SK-N-MC (cell line): ENCODE measurements around the gene GABPB1.

Experiments used
- EZH2 ChIP-seq: fragments of 200-600 bp; sonication (generic); IDR thresholded peaks from one replicate; pipeline ENCODE4 v1.6.1; 2017; ENCODE audit warnings: antibody characterized with exemption
- FOXP2 ChIP-seq: optimal IDR thresholded peaks from 2 replicates; pipeline ENCODE3; 2011; ENCODE audit warnings: mild to moderate bottlenecking, moderate library complexity; ENCODE audit not compliant: insufficient read depth; ENCODE audit errors: extremely low read length, control extremely low read depth
- POLR2AphosphoS5 ChIP-seq: IDR thresholded peaks from 2 replicates; pipeline ENCODE4 v1.6.1; 2012; ENCODE audit warnings: mild to moderate bottlenecking, low read depth, low read length, borderline replicate concordance

- TF ChIP-seq POLR2AphosphoS5: no peak
- TF ChIP-seq EZH2: no peak
- TF ChIP-seq FOXP2: no peak
These were observed 87.4 kb downstream of the GABPB1 start for GRCh38 chr15:50267577-50267976.
